A549 (cell line): ENCODE data around the gene AHCYL2. TPM values are rescaled to one million over a fixed set of nuclear protein-coding genes. Genes with fewer than 3 reads are reported as not detected.

Source experiments
- ATAC-seq, 2 experiments: fragments of 200-7000 bp in 1 of 2; fragments of >200 bp in 1 of 2; cut with Nextera tagmentation in 1 of 2; cut with Tn5 transposase in 1 of 2; 3 replicates each; pipeline versions ENCODE4 v1.8.0 to v1.9.1; 2018 to 2020; ENCODE audit warnings: mild to moderate bottlenecking in 1 of 2, moderate library complexity in 1 of 2
- CTCF ChIA-PET: fragments of 300-600 bp; sonication (Branson Sonifier 250); formaldehyde crosslinking; extraction: SDS; loops from one replicate; lab custom pipeline; 2021; ENCODE audit warnings: antibody characterized with exemption, inconsistent platforms; lab: Yijun Ruan, JAX
- POLR2A ChIA-PET: fragments of 350-600 bp; formaldehyde crosslinking; extraction: SDS; loops from one replicate; lab custom pipeline; 2021; ENCODE audit warnings: antibody characterized with exemption, inconsistent platforms; lab: Yijun Ruan, JAX
- DNase-seq, 2 experiments: peaks; one replicate each; pipeline versions ENCODE4 v3.0.0 to v3.0.0-alpha.2; 2011 to 2016; ENCODE audit warnings: low read depth in 1 of 2, low spot score in 1 of 2
- FAIRE-seq: peaks from 2 replicates; lab custom pipeline; 2011; peaks lifted over from hg19 to GRCh38; lab: Jason Lieb, UNC
- H3K27ac ChIP-seq, 2 experiments: fragments of >200 bp; sonication (Bioruptor Twin); formaldehyde crosslinking; 3 replicates each; pipeline ENCODE4 v1.5.1; 2016 to 2017
- H3K4me1 ChIP-seq: fragments of >200 bp; sonication (Bioruptor Twin); formaldehyde crosslinking; 3 replicates; pipeline ENCODE4 v1.6.1; 2016
- H3K4me2 ChIP-seq: fragments of >200 bp; sonication (Bioruptor Twin); formaldehyde crosslinking; 3 replicates; pipeline ENCODE4 v1.6.1; 2016
- H3K4me3 ChIP-seq: fragments of >200 bp; sonication (Bioruptor Twin); formaldehyde crosslinking; 3 replicates; pipeline ENCODE4 v1.5.1; 2016
- H3K9me3 ChIP-seq: fragments of >200 bp; sonication (Bioruptor Twin); formaldehyde crosslinking; 3 replicates; pipeline ENCODE4 v1.6.1; 2016
- CHD2 ChIP-seq: fragments of 150-350 bp; IDR thresholded peaks from 2 replicates; pipeline ENCODE4 v1.6.1; 2014; ENCODE audit warnings: low read length; ENCODE audit not compliant: partially characterized antibody
- CTCF ChIP-seq: fragments of >200 bp; sonication (Bioruptor Twin); formaldehyde crosslinking; IDR thresholded peaks from 3 replicates; pipeline ENCODE4 v1.5.1; 2016
- EHF ChIP-seq: fragments of 250-450 bp; sonication (Bioruptor Pico); IDR thresholded peaks from 2 replicates; pipeline ENCODE4 v1.5.0; 2020; ENCODE audit warnings: mild to moderate bottlenecking
- EP300 ChIP-seq, 2 experiments: fragments of >200 bp; sonication (Bioruptor Twin); formaldehyde crosslinking; IDR thresholded peaks; 2 replicates in 1 of 2; 3 replicates in 1 of 2; pipeline ENCODE4 v1.6.1; 2016 to 2017
- ESRRA ChIP-seq: fragments of 150-350 bp; IDR thresholded peaks from 2 replicates; pipeline ENCODE4 v1.6.1; 2014; ENCODE audit warnings: mild to moderate bottlenecking, low read length, borderline replicate concordance
- FOSB ChIP-seq: fragments of 250-450 bp; sonication (Bioruptor Pico); IDR thresholded peaks from 2 replicates; pipeline ENCODE4 v1.5.0; 2020; ENCODE audit warnings: mild to moderate bottlenecking, moderate library complexity
- FOXS1 ChIP-seq: fragments of 250-450 bp; sonication (Bioruptor Pico); IDR thresholded peaks from 2 replicates; pipeline ENCODE4 v1.5.0; 2020; ENCODE audit warnings: mild to moderate bottlenecking, moderate library complexity
- HMGXB4 ChIP-seq: fragments of 250-450 bp; sonication (Bioruptor Pico); IDR thresholded peaks from 2 replicates; pipeline ENCODE4 v1.5.0; 2021; ENCODE audit warnings: mild to moderate bottlenecking, moderate library complexity, borderline replicate concordance
- JUNB ChIP-seq: fragments of >200 bp; sonication (Bioruptor Twin); formaldehyde crosslinking; IDR thresholded peaks from 2 replicates; pipeline ENCODE4 v1.6.1; 2016
- KDM1A ChIP-seq: fragments of 200-600 bp; sonication (generic); IDR thresholded peaks from 2 replicates; pipeline ENCODE4 v1.6.1; 2016; ENCODE audit warnings: low read depth, mild to moderate bottlenecking
- KDM5A ChIP-seq: fragments of 200-600 bp; sonication (generic); IDR thresholded peaks from 2 replicates; pipeline ENCODE4 v1.6.1; 2016; ENCODE audit warnings: antibody characterized with exemption, mild to moderate bottlenecking
- NPAS2 ChIP-seq: fragments of 250-450 bp; sonication (Bioruptor Pico); IDR thresholded peaks from 2 replicates; pipeline ENCODE4 v1.8.0; 2022; ENCODE audit warnings: mild to moderate bottlenecking, moderate library complexity, borderline replicate concordance
- POLR2A ChIP-seq: IDR thresholded peaks from 2 replicates; pipeline ENCODE4 v1.6.1; 2012; ENCODE audit warnings: mild to moderate bottlenecking, low read length
- POLR2AphosphoS2 ChIP-seq: conservative IDR thresholded peaks from 2 replicates; pipeline ENCODE4 v1.6.1; 2012; ENCODE audit warnings: low read length, improper control_type of control experiment, inconsistent platforms
- RCOR1 ChIP-seq: fragments of 150-350 bp; IDR thresholded peaks from 2 replicates; pipeline ENCODE4 v1.6.1; 2014; ENCODE audit warnings: antibody characterized with exemption, low read length, low read depth
- REST ChIP-seq: fragments of 200-600 bp; sonication (generic); IDR thresholded peaks from 2 replicates; pipeline ENCODE4 v1.6.1; 2016; ENCODE audit warnings: antibody characterized with exemption, mild to moderate bottlenecking, moderate library complexity
- RFX5 ChIP-seq: fragments of 450-650 bp; IDR thresholded peaks from 2 replicates; pipeline ENCODE4 v1.7.1; 2014; ENCODE audit warnings: antibody characterized with exemption, mild to moderate bottlenecking, moderate library complexity
- RNF2 ChIP-seq: fragments of 200-600 bp; sonication (generic); IDR thresholded peaks from 2 replicates; pipeline ENCODE4 v1.6.1; 2016; ENCODE audit warnings: low read depth, mild to moderate bottlenecking, antibody characterized with exemption, moderate library complexity, borderline replicate concordance
- SMC3 ChIP-seq: fragments of >200 bp; sonication (Bioruptor Twin); formaldehyde crosslinking; IDR thresholded peaks from 3 replicates; pipeline ENCODE4 v1.6.1; 2018; ENCODE audit warnings: inconsistent platforms
- SREBF2 ChIP-seq: fragments of 450-650 bp; IDR thresholded peaks from 2 replicates; pipeline ENCODE4 v1.6.1; 2014; ENCODE audit warnings: mild to moderate bottlenecking, moderate library complexity
- ZFP36 ChIP-seq: fragments of 450-650 bp; IDR thresholded peaks from 2 replicates; pipeline ENCODE4 v1.6.1; 2014; ENCODE audit warnings: borderline replicate concordance; ENCODE audit not compliant: partially characterized antibody
- ZSCAN20 ChIP-seq: fragments of 250-450 bp; sonication (Bioruptor Pico); IDR thresholded peaks from 2 replicates; pipeline ENCODE4 v1.8.0; 2022; ENCODE audit warnings: mild to moderate bottlenecking, moderate library complexity
- WGBS: methylation state at CpG from one replicate; pipeline ENCODE4 v1.1.6; 2017; ENCODE audit errors: missing lambda C conversion rate; 5-methylcytosine and 5-hydroxymethylcytosine counted together
- polyA plus RNA-seq, 4 experiments: library from polyadenylated mRNA; depleted of rRNA in 3 of 4; stranded (reverse); fragments of >200 nt; fragmentation: RNase III in 1 of 4; extraction: RNeasy Plus Mini Kit Qiagen cat#74134 plus additional on column Dnase treatment in 1 of 4; gene quantifications; 2 replicates in 3 of 4; 3 replicates in 1 of 4; pipeline ENCODE4 v1.2.3, GENCODE V29; 2011 to 2017
- TF ChIP-seq, protein P1 (sequence below): IDR thresholded peaks from 2 replicates; pipeline ENCODE4 v1.6.1; 2012; ENCODE audit warnings: low read depth, borderline replicate concordance

AHCYL2 gene
- polyA plus RNA-seq, 2 of the 4 experiments (the other 2 are of a cell fraction), result 10.8 to 25.9 TPM

- no peak for ATAC-seq
- Histone ChIP-seq H3K4me1 (no peaks in the 10 kb centered on the region), H3K4me3 (no peak overlapping the region), H3K9me3 (no peaks in the 10 kb centered on the region), H3K4me2 (no peak overlapping the region), H3K27ac (no peak overlapping the region)
- POLR2A ChIA-PET, result no interaction called here
- WGBS, result 93% methylated on average over 13 of the region's 15 CpGs
- CTCF ChIA-PET, result interaction anchor here (0.6 to 8.3 kb wide), 16 partner anchors 9 to 313 kb away, joined by 3 to 88 read pairs (median 4); no protein-coding TSS in a partner anchor
- no peak for DNase-seq
- TF ChIP-seq CHD2 (no peak), REST (no peak), ZSCAN20 (CRISPR knock-in tag) (no peak), RFX5 (no peak), FOXS1 (CRISPR knock-in tag) (no peak), POLR2A (no peak), EP300 (IDR thresholded peaks at IDR 0.05) (no peak), CTCF (no peak), ESRRA (no peak)
- FAIRE-seq, result no peak
Measured at GRCh38 chr7:129209067-129209926, 15.5 kb upstream of the AHCYL2 start.

GRCh38 chr7:129210256-129210988, 14.4 kb upstream of the AHCYL2 start:
- Histone ChIP-seq H3K4me2 (no peak overlapping the region), H3K4me1 (no peaks in the 10 kb centered on the region), H3K27ac (no peak overlapping the region), H3K4me3 (no peak overlapping the region), H3K9me3 (no peaks in the 10 kb centered on the region)
- FAIRE-seq (no peak), DNase-seq (peak; percentile 60 to 84), ATAC-seq (peak; percentile 88 to 95)
- POLR2A ChIA-PET, result no interaction called here
- CTCF ChIA-PET, result interaction anchor here (0.6 to 8.3 kb wide), 26 partner anchors 8 to 312 kb away, joined by 3 to 88 read pairs (median 4); partner anchors contain the start of gene SMO
- 58% methylated on average over 16 of the region's 16 CpGs for WGBS
- no peak for TF ChIP-seq KDM5A
- TF ChIP-seq CTCF, result peak; percentile 81
- no peak for TF ChIP-seq POLR2AphosphoS2
- no peak for TF ChIP-seq RNF2
- TF ChIP-seq POLR2A, result no peak
- no peak for TF ChIP-seq ZFP36
- TF ChIP-seq, protein P1, sequence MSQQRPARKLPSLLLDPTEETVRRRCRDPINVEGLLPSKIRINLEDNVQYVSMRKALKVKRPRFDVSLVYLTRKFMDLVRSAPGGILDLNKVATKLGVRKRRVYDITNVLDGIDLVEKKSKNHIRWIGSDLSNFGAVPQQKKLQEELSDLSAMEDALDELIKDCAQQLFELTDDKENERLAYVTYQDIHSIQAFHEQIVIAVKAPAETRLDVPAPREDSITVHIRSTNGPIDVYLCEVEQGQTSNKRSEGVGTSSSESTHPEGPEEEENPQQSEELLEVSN, result no peak
- TF ChIP-seq SMC3, result peak; percentile 64
- TF ChIP-seq HMGXB4 (CRISPR knock-in tag), result no peak
- TF ChIP-seq RFX5, result no peak
- TF ChIP-seq EHF, result no peak
- TF ChIP-seq KDM1A, result no peak
- TF ChIP-seq ZSCAN20 (CRISPR knock-in tag), result no peak
- TF ChIP-seq RCOR1, result no peak
- no peak for TF ChIP-seq NPAS2 (CRISPR knock-in tag)
- TF ChIP-seq FOSB (CRISPR knock-in tag), result no peak
- TF ChIP-seq SREBF2, result no peak
- TF ChIP-seq JUNB, result no peak
